HG03045 (cell line): ENCODE measurements around the gene ODF2L.

ENCODE experiments used
- ATAC-seq: cut with Tn5 transposase; IDR thresholded peaks from one replicate; pipeline ENCODE4 v1.9.1; 2021; ENCODE audit warnings: mild to moderate bottlenecking, moderate library complexity; ENCODE audit not compliant: unreplicated experiment

The ODF2L gene, protein sequence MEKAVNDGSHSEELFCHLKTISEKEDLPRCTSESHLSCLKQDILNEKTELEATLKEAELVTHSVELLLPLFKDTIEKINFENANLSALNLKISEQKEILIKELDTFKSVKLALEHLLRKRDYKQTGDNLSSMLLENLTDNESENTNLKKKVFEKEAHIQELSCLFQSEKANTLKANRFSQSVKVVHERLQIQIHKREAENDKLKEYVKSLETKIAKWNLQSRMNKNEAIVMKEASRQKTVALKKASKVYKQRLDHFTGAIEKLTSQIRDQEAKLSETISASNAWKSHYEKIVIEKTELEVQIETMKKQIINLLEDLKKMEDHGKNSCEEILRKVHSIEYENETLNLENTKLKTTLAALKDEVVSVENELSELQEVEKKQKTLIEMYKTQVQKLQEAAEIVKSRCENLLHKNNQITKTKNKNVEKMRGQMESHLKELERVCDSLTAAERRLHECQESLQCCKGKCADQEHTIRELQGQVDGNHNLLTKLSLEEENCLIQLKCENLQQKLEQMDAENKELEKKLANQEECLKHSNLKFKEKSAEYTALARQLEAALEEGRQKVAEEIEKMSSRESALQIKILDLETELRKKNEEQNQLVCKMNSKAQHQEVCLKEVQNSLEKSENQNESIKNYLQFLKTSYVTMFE

DNA sequence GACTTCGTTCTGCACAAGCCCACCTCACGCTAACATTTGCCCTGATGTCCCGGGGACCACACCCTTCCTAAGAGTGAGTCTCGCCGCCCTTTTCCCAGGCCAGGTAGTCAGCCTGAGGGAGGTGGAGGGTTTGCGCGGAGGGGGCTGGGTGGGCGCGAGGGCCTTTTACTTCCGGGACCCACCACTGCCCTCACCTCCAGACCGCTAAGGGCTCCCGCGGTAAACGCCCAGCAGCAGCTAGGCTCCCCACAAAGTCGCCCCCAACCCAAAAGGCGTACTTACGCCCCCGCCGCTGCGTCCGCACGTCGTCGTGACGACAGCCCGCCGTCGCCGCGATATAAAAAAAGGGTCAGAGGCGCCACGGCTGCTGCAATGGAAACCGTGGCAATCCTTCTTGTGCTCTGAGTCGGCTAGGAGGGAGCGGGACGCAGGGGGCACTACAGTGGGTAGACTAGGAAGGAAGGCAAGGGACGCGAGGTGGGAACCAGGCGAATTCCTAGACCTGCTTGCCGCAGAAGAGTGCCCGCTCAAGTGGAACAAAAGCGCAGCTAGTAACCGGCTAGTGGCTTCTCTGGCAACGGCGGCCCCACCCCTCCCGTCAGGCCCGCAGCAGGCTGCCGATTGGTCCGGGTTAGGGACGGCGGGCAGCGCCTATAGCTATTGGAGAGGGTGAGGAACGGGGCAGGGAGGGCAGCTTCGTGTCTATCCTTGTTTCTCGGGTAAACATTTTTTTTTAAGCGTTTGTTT is at the start of gene ODF2L:
Gene ODF2L (minus strand): TSS at position 573 of the 747 bp plus-strand sequence. CDS start 9,296 bp downstream, outside the sequence.
- peak; percentile 100 for ATAC-seq

DNA sequence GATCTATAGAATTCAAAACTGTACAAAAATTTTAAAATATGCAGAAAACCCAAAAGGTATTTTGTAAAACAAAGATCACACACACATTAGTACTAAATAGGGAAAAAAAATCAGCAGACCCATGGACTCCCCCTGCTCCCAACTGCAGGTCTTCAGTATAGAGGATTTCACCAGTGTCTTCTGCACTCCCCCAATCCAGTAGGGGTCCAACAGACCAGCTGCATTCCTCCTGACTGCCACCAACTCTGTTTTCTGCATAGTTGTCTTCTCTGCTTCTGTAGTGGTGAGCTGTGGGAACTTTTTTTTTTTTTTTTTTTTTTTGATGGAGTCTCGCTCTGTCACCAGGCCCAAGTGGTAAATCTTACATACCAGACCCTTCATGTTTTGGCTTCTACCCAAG is 49.8 kb upstream of the ODF2L start:
- no peak for ATAC-seq

DNA sequence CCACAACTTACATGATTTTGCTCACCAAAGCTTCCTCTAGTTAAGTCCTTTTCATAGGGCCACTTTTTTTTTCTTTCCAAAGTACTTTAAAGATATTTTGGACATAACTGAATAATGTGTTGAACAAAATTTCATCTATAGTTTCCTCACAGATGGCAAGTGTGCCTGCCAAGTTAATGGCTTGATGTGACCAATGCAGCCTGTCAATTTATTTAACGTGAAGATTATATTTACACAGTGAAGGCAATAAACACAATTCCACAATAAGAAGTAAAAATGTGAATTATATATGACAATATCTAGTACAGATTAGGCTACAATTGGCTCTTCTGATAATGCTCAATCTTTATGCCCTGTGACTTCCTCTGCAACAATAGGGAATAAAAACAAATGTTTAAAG is 45.9 kb upstream of the ODF2L start:
- no peak for ATAC-seq

DNA sequence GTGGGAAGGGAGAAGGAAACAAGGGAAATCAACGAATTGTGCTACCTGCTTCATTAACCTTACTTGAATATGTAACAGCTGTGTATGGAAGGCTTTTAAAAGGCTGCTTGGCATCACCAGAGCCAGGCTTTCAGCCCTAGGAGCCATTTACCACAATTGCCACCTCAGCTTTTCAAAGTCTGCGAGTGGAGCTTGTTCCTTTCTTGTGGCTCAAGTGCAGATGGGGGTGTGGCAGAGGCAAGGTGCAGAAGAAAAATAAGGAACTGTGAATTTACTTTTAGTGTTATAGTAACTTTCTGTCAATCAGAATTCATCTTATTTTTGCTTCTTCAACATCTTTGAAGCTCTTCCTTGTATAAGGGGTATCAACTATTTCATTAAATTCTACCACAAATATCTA is 45.5 kb upstream of the ODF2L start:
- ATAC-seq: no peak

DNA sequence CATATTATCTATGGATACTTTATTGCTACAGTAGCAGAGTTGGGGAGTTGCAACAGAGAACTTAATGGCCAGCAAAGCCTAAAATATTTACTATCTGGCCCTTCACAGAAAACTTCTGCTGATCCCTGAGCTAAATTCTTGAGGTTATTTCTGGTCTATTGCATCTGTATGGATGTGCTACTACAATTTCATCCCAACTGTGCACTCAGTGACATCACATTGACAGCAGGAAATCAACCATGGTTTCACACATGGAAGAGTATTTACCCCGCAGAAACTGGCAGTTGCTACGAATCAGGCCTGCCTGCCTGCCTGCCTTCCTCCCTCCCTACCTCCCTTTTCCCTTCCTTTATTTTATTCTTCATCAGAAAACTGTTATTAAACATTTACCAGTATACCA is 39.9 kb upstream of the ODF2L start:
- ATAC-seq: no peak

DNA sequence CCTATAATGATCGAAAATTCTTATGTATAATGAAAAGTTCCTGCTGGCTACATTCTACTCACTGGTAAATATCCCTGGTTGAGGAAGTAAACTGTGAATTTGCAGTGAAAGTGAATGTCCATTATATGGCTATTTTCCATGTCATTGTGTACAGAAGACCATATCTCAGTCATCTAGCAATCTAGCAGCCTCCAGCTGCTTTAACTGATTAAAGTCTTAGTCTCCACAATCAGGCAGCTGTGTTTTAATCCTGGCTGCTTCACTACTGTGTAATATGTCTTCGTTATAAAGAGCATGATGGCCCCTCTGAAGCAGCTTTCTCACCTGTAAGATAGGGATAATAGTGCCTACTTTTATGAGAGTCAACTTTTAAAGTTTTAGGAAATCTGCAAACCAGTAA is 39.2 kb upstream of the ODF2L start:
- no peak for ATAC-seq

DNA sequence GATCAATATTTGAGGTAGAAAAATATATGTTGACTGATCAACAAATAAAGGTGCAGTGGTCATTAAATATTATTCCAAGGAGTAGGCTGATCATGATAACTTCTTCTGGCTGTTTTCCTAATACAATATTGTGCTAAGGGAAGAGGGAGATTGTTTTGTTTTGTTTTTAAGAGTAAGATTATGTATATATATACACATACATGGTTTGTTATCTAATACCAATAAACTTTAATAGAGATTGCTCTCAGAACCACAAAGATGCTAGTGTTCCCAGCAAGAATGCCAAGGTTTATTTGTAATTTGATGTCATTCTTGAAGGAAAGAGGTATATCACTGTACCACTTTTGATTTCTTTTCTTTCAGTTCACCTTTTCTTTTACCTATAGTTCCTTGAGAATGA is 37.9 kb upstream of the ODF2L start:
- no peak for ATAC-seq

DNA sequence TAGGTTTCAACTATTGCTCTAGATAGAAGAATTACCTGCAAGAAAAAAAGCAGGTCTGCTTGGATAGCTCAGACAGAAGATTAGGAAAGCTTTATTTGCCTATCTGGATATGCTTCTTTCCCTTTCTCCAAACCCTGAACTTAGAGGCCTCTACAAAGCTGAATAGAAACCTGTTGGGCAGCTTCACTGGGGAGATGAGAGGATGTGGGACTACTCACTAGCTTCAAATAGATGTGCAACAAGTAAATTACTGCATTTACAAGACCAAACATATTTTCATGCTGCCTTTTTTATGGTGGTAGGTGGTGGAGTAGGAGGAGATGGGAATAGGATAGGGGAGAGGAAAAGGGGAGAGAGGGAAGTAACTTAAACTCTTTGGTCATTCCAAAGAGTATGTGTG is 34.3 kb upstream of the ODF2L start:
- ATAC-seq: no peak

DNA sequence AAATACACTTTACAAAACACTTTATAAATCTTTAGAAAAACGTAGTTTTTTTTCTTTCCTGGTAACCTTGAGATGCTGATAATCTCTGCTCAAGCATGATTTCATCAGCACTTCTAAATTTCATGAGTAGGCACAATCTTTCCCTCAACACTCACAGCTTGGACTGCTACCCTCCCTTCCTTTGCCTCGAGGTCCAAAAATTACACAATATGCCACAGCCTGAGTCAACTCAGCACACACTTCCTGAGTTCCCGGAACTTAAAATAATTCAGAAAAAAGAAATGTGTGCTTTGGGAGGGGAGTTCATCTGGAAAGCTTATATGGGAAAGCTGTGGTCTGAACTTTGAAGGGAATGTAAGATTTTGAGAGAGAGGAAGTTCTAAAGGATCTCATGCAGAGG is 33.7 kb upstream of the ODF2L start:
- ATAC-seq: no peak

DNA sequence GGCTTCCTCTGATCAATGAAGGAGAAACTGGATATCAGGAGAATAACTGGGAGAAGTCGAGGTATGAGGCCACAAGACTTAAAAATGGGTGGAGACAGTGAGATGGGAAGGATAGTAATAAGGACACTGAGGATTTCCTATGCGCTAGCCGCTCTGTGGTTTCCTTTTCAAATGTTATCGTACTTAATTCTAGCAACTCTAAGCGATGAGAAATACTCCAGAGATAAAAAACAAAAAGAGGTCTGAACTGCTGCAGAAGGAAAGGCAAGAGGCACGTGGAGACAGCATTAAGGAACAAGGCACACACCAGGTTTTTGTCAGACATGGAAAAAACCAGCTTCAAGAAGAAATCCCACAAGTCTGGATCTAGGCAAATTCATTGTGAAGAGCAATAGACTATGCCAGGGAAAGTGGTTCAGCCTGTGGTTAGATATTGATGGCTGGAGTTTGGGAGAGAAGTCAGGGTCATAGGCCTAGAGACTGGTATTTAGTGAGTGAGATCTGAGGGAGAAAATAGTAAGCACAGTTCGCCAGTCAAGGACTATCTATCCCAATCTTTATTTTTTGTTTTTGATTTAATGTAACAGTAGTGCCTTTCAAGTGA is 33.1 kb upstream of the ODF2L start:
- no peak for ATAC-seq

DNA sequence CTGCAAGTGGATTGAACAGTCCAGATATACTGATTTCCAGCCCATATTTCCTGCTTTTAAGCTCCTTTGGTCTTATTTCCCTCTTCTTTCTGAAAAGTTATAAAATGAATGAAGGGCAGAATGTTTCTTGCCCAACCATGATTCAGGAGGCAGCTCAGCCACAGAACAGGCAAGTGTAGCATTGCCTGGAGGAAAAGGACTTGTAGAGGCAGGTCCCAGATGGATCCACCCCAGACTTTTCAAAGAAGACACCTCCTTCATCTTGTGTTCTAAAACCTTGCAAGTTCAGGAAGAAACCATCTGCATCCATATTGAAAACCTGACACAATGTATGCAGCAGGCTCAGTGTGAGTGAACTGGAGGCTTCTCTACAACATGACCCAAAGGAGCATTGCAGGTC is 27.8 kb upstream of the ODF2L start, which contains the start of gene CLCA2:
Gene CLCA2 (plus strand): TSS at position 299 of the 400 bp plus-strand sequence. CDS start 77 bp downstream, at position 376.
- ATAC-seq: no peak

DNA sequence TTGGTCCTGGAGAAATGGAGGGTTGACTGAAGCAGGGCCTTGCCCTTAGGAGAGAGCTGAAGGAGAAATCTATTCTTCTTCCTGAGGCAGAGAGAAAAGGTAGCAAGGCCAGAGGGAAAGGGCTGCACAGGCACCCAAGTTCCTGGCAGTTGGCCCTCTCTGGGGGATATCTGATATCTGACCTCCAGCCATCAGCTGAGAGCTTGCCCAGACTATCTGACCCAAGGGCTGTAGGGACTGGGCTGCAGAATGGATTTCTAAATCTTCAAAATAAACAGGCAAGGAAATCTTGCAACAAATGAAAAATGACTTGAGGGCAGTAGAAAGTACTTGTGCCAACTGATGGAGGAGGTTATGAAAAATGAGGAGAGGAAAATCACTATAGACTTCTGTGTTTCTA is 27.4 kb upstream of the ODF2L start:
- no peak for ATAC-seq

DNA sequence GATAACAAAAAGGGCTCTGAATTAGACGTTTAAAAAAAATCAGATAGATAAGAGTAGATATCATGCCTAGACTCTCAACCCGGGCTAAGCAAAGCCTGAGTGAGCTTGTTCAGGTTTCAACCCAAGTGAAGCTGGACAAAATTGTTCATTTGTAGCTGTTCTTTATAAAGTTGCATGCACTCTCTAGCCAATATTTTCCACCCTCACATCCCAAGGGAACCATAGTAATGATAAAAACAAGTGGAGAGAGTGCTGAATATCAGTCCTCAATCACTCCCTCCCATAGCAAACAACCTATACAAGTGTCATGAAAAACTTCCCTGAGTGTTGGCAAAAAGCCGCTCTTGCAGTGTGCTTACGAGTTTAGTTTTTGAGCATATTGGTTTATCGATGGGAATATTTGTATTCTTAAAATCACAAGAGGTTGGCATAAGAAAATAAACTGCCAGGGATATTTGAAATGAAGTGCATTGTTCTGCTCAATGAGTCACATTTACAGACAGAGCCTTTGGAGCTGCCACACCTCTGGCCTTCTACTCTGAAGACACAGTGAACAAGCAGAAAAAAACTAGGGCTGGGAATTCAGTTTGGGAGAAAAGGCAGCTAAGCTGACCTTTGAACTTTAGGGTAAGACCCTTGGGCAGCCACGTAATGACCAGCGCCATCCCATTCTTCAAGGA is 25.6 kb upstream of the ODF2L start:
- ATAC-seq: no peak

DNA sequence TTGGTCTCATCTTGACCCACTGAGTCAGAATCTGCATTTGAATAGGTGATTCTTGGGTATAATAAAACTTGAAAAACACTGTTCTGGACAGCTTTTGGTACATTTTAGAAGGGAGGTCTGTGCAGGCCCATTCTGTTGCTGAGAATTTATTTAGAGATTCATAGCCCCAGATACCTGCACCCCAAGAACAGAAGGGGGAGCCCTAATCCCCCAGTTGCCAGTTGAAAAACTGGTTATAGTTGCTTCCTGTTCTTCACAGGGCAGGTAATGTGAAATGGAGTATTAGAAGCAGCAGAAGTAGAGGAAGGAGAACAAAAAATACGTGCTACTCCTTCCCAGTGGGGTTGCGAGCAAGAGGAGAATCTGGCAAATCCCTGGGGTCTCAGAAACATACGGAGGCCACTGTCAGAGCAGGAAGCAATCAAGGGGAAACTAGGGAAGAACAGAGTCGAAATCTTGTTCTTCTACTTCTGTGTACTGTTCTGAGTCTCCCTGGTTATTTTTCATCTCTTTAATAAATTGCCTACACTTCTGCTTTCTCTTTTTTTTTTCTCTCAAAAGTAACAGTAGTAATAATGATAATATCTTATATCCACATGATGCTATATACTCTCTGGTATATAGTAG is 23.3 kb upstream of the ODF2L start:
- ATAC-seq: peak; percentile 60

DNA sequence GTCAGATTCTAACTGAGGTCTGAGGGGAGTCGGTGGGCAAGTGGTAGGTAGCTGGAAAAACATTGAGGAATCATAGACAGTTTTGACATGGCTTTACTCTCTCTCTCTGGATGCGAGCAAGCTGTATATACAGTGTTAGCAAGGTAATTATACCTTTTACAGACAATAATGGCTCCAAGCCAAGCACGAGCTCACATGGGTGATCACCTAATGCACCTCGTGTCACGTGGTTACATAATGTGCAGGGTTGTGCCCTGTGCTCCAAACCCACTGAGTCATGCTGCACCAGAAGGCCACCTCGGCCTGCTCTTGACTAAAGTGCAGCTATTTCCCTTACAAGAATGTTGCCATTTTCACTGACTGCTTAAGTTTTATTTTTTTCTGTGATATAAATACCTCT is 20.2 kb upstream of the ODF2L start:
- no peak for ATAC-seq

DNA sequence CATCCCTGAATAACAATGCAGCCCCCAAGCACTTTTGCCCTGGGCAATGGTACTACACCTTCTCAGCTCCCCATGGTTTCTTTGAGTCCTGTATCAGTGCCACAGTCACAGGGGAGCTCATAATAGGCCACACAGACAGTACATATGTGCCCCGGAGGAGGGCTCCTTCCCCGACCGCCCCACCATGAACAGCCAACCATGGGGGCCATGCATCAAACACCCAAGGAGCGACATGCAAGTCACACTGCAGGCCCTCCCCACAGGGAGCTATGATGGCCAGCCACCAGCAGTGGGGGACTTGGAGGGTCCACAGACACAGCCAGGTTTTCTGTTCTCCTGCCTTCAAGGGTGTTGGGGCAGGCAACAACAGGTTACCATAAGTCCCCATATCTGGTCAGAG is 14.8 kb upstream of the ODF2L start:
- no peak for ATAC-seq

DNA sequence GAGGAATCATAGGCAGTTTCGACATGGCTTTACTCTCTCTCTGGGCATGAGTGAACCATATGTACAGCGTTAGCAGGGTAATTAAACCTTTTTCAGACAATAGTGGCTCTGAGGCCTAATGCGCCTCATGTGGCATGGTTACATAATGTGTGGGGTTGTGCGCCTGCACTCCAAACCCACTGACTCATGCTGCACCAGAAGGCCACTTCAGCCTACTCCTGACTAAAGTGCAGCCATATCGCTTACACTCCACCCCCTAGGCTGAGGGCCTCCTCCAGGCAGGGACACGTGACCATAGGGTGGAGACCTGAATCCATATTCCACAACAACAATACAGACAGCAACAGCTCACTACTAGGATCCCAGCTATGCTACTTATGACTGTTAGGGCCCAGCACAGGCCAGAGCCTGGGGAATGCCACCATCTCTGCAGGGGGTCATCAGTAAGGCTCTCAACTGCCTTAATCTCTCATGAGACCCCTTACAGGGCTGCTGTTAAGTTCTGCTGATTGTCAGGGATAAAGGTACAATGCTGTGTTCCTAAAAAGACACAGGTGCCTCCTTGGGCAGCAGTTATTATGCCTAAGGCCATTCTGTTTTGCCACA is 13.4 kb upstream of the ODF2L start:
- no peak for ATAC-seq

DNA sequence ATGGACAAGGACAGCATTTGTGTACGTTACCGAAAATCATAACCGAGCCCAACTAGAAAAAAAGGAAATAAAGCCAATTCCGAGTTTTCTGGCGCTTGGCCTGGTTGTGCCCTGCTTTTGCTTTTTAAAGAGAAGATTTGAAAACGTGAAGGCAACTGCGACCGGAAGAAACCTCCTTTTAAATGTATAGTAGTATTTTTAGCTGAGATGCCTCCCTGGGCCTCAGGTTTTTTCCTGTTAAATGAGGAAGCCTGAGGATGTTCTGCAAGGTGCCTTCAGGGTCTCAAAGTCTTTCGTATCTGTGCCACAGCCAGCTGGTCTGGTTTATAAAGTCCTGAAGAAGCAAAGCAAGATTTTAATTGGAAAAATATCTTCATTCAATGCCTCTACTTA is 371 bp upstream of the ODF2L start:
- peak; percentile 23 for ATAC-seq

DNA sequence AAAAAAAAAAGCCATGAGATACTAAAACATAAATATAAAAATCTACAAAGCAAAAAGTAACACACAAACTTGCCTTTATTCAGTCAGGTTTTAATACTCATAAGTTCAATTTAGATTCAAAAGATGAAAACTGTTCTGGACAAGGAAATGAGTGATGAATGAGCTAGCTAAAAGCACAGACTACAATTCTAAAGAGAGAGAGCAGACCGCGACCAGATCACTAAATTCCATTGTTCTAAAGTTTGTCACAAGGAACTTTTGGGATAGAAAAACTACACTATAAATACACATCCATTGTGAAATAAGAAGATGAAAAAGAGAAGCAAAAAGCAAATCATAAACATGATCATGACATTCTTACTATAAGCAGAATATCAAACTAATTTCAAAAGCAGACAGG is 1.7 kb downstream of the ODF2L start:
- no peak for ATAC-seq

DNA sequence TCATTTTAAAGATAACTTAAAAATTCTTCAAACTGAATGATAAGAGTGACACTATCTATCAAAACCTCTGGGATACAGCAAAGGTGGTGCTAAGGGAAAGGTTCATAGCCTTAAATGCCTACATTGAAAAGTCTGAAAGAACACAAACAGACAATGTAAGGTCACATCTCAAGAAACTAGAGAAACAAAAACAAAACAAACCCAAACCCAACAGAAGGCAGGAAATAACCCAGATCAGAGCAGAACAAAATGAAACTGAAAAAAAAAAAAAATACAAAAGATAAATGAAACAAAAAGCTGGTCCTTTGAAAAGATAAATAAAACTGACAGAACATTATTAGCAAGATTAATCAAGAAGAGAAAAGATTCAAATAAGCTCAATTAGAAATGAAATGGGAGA is 6.8 kb downstream of the ODF2L start:
- ATAC-seq: peak; percentile 83
